ELF-1 (cell line): Measurements from ENCODE around the gene OGDH.
"Not testable (repeated sequence)": the region's sequence is repeated elsewhere in the genome, so short reads cannot be mapped to it uniquely, and the experiment has no call there.

ENCODE experiments used
- DNase-seq: peaks from one replicate; pipeline ENCODE4 v3.0.0-alpha.2; 2016; ENCODE audit warnings: low read depth, low spot score

OGDH gene

DNA sequence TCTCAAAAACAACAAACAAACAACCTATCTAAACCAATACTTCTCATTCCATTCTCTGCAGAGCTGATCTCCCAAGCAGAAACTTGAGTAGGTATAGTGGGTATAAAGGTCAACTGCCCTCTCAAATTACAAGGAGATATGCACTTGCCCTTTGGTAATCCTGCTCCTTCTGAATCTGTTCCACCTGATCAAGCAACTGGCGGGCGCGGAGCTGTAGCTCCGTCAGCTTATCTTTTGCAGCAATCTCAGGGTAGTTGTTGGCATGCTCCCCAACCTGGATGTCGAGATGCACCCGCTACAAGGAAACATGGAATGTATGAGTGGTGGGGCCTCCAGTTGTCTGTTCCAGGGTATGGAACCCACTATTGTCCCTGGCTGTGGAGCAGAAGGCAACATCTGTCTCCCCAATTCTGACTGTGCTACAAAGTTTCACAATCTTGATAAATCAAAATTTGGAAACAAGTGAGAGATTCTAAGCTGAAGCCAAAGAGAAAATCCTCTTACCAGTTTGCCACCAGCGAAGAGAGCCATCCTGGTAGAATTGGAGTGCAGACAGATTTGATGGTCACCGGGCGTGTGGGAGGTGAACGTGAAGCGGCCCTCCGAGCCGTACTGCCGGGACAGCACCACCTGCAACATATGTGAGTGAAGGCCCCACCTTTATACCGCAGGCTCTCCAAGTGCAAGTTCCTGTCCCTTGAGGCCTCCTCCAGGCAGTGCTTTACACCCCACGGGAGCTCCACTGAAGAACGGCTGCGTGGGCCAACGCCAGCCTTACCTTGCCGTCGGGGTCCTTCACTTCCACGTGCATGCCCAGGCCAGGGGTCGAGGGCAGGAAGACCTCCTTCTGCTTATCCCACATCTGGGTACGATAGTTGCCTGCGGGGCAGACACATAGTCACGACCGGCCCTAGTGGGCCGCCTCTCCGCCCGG, 25.2 kb upstream of the OGDH start:
- DNase-seq, result no peak

DNA sequence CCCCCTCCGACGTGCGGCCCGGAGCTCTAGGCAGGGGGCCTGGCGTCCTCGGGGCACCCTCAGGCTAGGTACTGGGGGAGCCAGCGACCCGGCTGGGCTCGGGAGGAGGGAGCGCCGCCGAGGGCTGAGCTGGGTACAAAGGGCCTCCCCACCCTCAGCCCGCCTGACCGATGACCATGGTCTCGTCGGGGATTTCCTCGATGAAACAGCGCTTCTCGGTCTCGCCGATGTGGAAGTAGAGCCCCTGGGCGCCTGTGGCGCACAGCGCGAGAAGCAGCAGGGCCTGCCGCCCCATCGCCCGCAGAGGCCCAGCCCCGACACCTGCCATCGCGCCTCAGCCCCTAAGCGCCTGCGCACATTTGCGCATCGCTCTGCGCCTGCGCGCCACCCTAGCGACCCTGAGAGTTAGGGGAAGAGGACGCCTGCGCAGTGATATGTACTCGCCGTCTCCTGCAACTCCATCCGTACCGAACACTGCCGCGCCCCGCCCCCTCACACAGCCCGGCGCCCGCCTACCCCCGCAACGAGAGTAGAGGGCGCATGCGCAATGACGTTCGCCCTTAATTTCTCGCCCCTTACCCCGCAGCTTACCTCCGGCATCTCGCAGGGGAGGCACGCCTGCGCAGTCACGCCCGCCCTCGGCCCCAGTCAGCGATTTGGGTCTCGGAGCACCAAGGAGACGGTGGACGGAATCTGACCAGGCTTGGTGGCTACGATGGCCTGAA, 24.4 kb upstream of the OGDH start, which contains the start of gene TMED4:
Gene TMED4, minus strand, starts transcription at position 353 of the 725 bp plus-strand sequence. Its CDS starts 25 bp downstream, at position 328.
- DNase-seq, result peak; percentile 99

DNA sequence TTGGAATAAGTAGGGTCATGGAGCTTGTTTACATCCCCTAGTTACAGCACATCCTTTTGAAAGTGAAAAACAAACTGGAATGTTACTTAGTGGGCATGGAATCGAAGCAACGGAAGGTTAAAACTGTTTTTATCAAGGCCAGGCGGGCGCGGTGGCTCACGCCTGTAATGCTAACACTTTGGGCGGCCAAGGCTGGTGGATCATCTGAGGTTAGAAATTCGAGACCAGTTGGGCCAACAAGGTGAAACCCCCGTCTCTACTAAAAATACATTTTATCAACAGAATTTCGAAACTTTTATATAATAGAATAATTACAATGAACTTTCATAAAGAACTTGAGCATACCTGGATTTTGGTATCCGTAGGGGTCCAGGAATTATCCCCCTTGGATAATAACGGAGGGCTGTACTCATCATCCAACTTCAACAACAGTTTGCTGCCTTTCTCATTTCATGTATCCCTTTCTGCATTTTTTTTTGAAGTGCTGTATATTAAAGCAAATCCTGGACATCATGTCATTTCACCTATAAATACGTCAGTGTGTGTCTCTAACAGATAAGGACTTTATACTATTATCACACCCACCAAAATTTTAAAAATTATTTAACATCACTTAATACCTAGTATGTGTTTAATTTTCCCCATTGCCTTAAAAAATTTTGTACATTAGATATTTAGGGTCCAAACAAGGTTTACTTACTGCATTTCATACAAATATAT, 23.1 kb upstream of the OGDH start:
- DNase-seq, result no peak

DNA sequence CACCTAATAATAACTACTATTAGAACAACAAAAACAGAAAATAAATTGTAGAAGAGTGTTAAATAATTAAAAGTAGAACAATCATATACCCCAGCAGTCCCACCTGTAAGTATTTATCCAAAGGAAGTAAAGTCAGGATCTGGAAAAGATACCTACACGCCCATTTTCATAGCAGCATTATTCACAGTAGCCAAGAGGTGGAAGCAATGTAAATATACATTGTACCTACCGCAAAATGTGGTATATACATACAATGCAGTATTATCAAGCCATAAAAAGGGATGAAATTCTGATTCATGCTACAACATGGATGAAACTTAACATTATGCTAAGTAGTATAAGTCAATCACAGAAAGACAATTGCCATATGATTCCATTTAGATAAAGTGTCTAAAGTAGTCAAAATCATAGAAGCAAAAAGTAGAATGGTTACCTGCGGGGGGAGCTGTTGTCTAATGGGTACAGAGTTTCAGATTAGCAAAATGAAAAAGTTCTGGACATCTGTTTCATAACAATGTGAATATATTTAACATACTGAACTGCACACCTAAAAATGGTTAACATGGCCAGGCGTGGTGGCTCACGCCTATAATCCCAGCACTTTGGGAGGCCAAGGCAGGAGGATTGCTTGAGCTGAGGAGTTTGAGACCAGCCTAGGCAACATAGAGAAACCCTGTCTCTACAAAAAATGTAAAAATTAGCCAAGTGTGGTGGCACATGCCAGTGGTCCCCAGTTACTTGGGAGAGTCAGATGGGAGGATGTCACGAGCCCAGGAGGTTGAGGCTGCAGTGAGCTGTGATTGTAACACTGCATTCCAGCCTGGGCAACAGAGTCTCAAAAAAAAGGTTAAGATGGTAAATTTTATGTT, 18.4 kb upstream of the OGDH start:
- no peak for DNase-seq

DNA sequence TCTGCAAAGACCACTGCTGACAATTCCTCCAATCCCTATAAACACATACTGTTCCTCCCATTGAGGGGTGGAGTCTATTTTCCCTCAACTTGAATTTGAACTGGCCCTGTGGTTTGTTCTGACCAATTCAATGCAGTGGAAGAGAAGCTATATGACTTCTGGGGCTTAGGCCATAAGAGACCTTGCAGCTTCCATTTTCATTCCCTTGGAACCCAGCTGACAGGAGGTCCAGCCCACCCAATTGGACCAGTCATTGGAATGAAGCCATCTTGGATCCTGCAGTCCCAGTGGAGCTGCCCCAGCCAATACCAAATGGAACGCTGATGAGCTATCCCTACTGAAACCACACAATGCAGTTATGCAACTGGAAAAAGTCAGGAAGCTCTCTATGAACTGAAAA, 15.5 kb upstream of the OGDH start:
- no peak for DNase-seq

DNA sequence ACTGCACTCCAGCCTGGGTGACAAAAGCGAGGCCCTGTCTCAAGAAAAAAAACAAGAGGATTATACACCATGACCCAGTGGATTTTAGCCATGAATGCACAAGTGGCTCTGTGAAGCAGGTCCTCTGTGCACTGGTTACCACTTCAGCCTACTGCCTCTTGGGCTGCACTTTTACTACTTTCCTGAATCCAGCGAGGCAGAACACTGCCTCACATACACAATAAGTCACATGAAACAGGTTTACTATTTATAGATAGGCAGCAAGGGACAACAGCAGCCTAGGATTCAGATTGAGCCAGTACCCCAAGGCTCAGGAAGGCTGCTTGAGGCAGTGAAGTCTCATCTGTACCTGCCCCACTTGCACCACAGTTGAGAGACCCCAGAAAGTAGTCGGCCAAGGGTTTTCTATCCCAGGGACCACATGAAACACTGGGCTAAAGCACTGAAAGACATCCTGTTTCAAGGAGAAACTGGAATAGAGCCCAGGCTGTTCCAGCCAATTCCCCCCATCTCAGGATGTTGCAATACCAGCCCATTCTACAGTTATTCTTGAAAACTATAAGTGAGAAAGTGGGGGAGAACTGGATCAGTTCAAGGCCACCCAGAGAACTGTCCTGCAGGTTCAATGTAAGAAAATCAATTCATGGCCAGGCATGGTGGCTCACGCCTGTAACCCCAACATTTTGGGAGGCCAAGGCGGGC, 10.3 kb upstream of the OGDH start:
- no peak for DNase-seq

DNA sequence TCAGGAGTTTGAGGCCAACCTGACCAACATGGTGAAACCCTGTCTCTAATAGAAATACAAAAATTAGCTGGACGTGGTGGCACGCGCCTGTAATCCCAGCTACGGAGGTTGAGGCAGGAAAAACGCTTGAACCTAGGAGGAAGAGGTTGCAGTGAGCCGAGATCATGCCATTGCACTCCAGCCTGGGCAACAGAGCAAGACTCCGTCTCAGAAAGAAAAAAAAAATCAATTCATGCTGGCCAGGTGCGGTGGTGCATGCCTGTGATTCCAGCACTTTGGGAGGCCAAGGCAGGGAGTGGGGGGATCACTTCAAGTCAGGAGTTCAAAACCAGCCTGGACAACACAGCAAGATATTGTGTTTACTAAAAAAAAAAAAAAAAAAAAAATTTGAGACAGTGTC, 9.2 kb upstream of the OGDH start:
- DNase-seq, result not testable (repeated sequence)

DNA sequence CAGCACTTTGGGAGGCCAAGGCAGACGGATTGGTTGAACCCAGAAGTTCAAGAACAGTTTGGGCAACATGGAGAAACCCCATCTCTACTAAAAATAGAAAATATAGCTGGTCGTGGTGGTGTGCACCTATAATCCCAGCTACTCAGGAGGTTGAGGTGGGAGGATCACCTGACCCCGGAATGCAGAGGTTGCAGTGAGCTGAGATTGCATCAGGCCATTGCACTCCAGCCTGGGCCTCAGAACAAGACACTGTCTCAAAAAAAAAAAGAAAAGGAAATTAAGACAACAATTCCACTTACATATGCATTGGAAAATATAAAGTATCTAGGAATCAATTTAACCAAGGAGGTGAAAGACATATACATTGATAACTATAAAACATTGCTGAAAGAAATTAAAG, 7.2 kb upstream of the OGDH start:
- no peak for DNase-seq

DNA sequence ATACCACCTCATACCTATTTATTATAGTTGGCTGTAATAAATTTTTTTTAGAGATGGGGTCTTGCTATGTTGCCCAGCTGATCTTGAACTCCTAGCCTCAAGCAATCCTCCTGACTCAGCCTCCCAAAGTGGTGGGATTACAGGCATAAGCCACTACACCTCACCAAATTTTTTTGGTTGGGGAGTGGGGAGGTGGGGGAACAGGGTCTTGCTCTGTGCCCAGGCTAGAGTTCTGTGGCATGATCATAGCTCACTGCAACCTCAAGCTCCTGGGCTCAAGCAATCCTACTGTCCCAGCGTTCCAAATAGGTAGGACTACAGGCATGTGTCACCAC, 3.9 kb upstream of the OGDH start:
- DNase-seq, result no peak

DNA sequence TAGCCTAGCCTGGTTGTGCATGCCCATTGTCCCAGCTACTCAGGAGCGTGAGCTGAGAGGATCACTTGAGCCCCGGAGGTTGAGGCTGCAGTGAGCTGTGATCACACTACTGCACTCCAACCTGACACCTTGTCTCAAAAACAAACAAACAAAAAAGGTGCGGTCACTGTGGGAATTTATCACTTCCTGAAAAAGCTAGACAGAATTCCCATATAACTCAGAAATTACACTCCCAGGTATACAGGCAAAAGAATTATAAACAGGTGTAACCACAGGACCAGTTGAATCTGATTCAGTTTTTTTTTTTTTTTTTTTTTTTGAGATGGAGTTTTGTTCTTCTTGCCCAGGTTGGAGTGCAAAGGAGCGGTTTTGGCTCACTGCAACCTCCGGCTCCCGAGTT, 3.2 kb upstream of the OGDH start:
- DNase-seq, result no peak

DNA sequence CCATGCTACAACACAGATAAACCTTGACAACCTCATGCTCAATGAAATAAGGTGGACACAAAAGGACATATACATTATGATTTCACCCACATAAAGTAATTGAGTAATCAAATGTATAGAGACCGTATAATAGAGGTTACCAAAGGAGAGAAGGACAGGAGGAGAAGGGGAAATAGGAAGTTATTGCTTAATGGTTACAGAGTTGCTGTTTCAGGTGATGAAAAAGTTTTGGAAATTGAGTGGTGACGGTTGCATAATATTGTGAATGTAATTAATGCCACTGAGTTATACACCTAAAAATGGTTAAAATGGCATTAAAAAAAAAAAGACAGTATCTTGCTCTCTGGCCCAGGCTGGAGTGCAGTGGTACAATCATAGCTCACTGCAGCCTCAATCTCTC, 1.5 kb upstream of the OGDH start:
- DNase-seq, result no peak

DNA sequence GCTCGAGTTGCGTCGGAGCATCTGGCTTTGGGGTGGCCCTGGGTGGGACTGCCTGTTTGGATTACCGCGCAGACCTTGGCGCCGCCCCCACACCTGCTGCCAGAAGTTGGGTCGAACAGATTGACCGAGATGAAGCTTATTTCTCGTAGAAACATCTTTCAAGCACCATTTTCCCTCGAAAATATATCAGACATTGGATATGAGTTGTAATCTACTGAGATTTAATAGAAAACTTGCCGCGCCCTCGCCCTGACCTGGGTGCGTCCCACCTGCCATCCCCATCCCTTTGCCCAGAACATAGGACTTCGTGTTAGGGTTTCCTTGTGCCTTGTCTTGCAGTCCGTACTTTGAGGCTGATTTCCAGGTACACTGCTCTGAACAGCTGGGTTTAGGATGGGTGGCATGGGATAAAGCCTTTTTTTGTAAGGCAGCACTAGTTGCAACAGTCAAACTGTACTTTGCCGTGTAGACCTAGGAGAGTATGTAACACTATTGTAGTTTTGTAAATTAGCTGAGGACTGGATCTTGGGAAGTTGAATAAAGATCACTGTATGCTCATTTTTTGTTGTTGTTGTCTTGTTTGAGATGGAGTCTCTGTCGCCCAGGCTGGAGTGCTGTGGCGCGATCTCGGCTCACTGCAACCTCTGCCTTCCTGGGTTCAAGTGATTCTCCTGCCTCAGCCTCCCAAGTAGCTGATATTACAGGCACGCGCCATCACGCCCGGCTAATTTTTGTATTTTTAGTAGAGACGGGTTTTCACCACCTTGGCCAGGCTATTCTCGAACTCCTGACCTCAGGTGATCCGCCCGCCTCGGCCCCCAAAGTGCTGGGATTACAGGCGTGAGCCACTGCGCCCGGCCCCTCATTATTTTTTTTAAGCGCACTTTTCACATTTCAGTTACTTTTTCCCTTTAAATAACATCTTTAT, 978 bp downstream of the OGDH start:
- no peak for DNase-seq

DNA sequence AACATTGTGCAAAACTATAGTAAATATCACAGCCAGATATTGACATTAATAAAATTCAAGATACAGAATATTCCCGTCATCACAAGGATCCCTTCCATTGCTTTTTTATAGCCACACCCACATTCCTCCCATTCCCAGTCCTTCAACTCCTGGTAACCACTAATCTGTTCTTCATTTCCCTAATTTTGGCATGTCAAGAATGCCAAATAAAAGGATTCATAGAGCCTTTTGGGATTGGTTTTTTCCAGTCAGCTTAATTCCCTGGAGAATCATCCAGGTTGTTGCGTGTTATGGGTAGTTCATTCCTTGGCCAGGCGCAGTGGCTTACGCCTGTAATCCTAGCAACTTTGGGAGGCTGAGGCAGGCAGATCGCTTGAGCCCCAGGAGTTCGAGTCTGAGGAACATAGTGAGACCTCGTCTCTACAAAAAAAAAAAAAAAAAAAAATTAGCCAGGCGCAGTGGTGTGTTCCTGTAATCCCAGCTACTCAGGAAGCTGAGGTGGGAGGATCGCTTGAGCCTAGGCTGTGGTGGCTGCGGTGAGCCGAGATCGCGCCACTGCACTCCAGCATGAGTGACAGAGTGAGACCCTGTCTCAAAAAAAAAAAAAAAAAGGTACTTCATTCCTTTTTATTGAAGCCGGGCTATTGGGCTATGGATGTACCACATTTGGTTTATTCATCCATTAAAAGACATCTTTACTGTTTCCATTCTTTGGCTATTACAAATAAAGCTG, 2.7 kb downstream of the OGDH start:
- peak; percentile 60 for DNase-seq

DNA sequence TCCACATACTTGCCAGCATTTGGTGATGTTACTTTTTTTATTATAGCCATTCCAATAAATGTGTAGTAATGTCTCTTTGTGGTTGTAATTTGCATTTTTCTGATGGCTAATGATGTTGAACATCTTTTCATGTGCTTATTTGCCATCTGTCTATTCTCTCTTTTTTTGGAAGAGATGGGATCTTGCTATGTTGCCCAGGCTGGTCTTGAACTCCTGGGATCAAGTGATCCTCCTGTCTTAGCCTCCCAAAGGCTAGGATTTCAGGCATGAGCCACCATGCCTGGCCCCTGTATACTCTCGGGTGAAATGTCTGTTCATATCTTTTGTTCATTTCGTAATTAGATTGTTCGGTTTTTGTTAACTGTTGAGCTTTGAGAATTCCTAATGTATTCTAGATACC, 3.4 kb downstream of the OGDH start:
- no peak for DNase-seq

DNA sequence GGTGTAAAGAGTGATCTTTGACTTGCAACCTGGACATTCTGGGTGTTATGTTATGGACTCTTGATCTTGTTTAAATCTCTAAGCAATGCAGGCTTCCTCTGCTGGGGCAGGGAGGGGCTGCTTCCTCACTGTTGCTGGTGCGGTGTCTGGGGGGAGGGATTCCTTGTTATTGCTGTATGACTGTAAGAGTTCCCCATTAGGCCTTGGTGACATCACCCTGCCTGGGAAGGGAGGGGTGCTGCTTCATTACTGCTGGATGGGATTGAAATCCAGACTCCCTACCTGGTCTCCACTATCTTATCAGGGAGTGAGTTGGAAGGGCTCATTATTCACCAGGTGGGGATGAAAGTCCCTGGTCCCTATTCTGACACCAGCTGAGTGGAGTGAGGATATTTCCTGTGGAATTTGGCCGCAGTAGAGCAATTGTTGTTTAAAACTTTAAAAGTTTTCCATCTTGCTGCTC, 8.8 kb downstream of the OGDH start:
- DNase-seq, result peak; percentile 50

DNA sequence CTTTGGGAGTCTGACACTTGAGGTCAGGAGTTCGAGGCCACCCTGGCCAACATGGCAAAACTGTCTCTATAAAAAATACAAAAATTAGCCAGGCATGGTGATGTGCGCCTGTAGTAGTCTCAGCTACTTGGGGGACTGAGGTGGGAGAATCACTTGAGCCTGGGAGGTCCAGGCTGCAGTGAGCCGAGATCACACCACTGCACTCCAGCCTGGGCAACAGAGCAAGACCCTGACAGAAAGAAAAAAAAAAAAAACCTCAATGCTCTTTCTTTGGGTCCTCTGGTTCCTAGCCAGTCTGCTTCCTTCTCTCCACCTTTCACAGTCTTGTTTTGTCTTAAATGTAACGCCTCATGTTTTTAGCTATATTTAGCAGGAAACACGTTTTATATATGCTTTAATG, 9.4 kb downstream of the OGDH start:
- no peak for DNase-seq

DNA sequence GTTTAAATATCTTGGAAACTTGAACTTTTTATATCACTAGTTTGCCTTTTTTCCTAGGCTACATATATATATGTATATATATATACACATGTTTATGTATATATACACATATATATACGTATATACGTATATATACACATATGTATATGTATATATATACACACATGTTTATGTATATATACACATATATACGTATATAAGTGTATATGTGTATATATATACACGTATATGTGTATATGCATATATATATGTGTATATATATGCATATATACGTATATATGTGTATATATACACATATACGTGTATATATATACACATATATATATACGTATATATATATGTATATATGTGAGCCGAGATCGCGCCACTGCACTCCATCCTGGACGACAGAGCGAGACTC, 10.1 kb downstream of the OGDH start:
- no peak for DNase-seq

DNA sequence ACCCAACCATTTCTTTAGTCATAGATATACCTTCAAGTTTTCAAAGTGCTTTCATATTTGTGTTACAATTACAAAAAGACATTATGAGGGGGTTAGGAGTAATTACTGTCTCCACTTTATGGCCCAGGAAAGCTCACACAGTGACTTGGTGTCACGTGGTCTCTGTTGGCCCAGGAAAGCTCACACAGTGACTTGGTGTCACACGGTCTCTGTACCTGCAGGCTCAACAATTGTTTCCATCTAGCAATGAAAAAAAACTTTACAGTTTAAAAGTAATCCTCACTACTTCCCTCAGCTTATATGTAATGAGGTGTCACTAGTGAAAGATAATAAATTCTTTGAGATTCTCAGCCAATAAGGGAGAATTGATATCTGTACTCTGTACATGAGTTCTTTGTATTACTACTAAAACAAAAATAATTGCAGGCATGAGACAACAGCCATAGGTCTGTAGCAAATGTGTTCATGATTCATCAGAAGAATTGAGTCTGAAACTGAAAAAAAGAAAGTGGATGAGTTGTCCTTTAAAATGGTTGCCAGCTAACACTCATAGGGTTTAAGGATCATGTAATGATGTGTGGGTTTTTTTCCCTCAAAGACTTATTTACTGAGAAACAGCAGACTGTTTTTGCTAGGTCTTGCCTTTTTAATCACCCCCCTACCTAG, 10.9 kb downstream of the OGDH start:
- no peak for DNase-seq
